GM13976 (cell line): ENCODE results near the gene SAP30BP.

Experiments
- DNase-seq: peaks from one replicate; pipeline ENCODE4 v3.0.0; 2012; ENCODE audit warnings: low spot score
- CTCF ChIP-seq: IDR thresholded peaks from 2 replicates; pipeline ENCODE4 v1.5.1; 2012; ENCODE audit warnings: borderline replicate concordance, mild to moderate bottlenecking; ENCODE audit not compliant: insufficient read depth; ENCODE audit errors: extremely low read depth, missing control alignments, control extremely low read depth
- in situ Hi-C: fragments of 300-500 bp; cut with MboI; formaldehyde crosslinking; loops from one replicate; pipeline ENCODE4 v1.12.0; 2022; ENCODE audit warnings: low sequenced_read_pairs, mixed read lengths, inconsistent platforms; ENCODE audit not compliant: unreplicated experiment

Gene SAP30BP

GRCh38 chr17:75734674-75735294 lies 67.6 kb downstream of the SAP30BP start:
- no peak for TF ChIP-seq CTCF
- in situ Hi-C loops = no loop called here
- no peak for DNase-seq

GRCh38 chr17:75736173-75736835 lies 69.2 kb downstream of the SAP30BP start:
- in situ Hi-C loops = no loop called here

GRCh38 chr17:75737133-75737962 lies 70.2 kb downstream of the SAP30BP start:
- in situ Hi-C loops = no loop called here
- TF ChIP-seq CTCF = no peak
- no peak for DNase-seq

More at GRCh38 chr17:75736173-75736835, 69.2 kb downstream of the SAP30BP start:
- DNase-seq = no peak
- TF ChIP-seq CTCF = no peak

- in situ Hi-C loops = no loop called here
These were observed 71.2 kb downstream of the SAP30BP start for GRCh38 chr17:75738218-75738802.

GRCh38 chr17:75739174-75739573 lies 72.0 kb downstream of the SAP30BP start:
- in situ Hi-C loops = no loop called here
- TF ChIP-seq CTCF = no peak
- DNase-seq = no peak

More at GRCh38 chr17:75738218-75738802, 71.2 kb downstream of the SAP30BP start:
- TF ChIP-seq CTCF = no peak
- DNase-seq = no peak

GRCh38 chr17:75739801-75740200 lies 72.7 kb downstream of the SAP30BP start:
- in situ Hi-C loops = loop anchor here (10.0 kb wide), 1 partner anchor 125 kb away; no protein-coding TSS in a partner anchor
- no peak for TF ChIP-seq CTCF
- no peak for DNase-seq
